H9 (cell line): ENCODE measurements around the gene ARAP2. TPM values are rescaled to one million over a fixed set of nuclear protein-coding genes. Genes with fewer than 3 reads are reported as not detected.

ENCODE experiments used
- DNase-seq: peaks from one replicate; pipeline ENCODE4 v3.0.0-alpha.2; 2017
- H2AFZ ChIP-seq: one replicate; pipeline ENCODE4 v1.6.1; 2013; ENCODE audit warnings: mild to moderate bottlenecking, low read length, control low read depth, moderate library complexity
- H2AK5ac ChIP-seq: 2 replicates; pipeline ENCODE4 v1.6.1; 2013; ENCODE audit warnings: low read length, control low read depth, mixed read lengths; ENCODE audit not compliant: insufficient read length
- H2BK120ac ChIP-seq: one replicate; pipeline ENCODE4 v1.6.1; 2013; ENCODE audit warnings: low read depth, mild to moderate bottlenecking, low read length, control low read depth, inconsistent platforms; ENCODE audit not compliant: poor library complexity, severe bottlenecking
- H2BK12ac ChIP-seq: 2 replicates; pipeline ENCODE4 v1.6.1; 2013; ENCODE audit warnings: low read length, control low read depth, mixed read lengths, low read depth; ENCODE audit not compliant: insufficient read length
- H2BK15ac ChIP-seq: 2 replicates; pipeline ENCODE4 v1.6.1; 2013; ENCODE audit warnings: low read depth, low read length, control low read depth
- H2BK20ac ChIP-seq: one replicate; pipeline ENCODE4 v1.6.1; 2013; ENCODE audit warnings: low read depth, mild to moderate bottlenecking, low read length, control low read depth, inconsistent platforms; ENCODE audit not compliant: poor library complexity, severe bottlenecking
- H2BK5ac ChIP-seq: 2 replicates; pipeline ENCODE4 v1.6.1; 2013; ENCODE audit warnings: low read length, control low read depth, mixed read lengths; ENCODE audit not compliant: insufficient read length
- H3K14ac ChIP-seq: 2 replicates; pipeline ENCODE4 v1.6.1; 2013; ENCODE audit warnings: low read length, control low read depth; ENCODE audit not compliant: insufficient read depth
- H3K18ac ChIP-seq: 2 replicates; pipeline ENCODE4 v1.6.1; 2013; ENCODE audit warnings: low read depth, mild to moderate bottlenecking, mixed read lengths, low read length, control low read depth; ENCODE audit not compliant: insufficient read length
- H3K23ac ChIP-seq: 2 replicates; pipeline ENCODE4 v1.6.1; 2013; ENCODE audit warnings: low read length, control low read depth, mixed read lengths, low read depth; ENCODE audit not compliant: insufficient read length
- H3K23me2 ChIP-seq: 2 replicates; pipeline ENCODE4 v1.6.1; 2013; ENCODE audit warnings: low read depth, mild to moderate bottlenecking, mixed read lengths, low read length, control low read depth; ENCODE audit not compliant: insufficient read length, poor library complexity, severe bottlenecking
- H3K27ac ChIP-seq: 2 replicates; pipeline ENCODE4 v1.5.1; 2013; ENCODE audit warnings: low read length, control low read depth, mixed read lengths, low read depth; ENCODE audit not compliant: insufficient read length
- H3K27me3 ChIP-seq: 2 replicates; pipeline ENCODE4 v1.6.1; 2013; ENCODE audit warnings: low read length, control low read depth, inconsistent platforms; ENCODE audit not compliant: insufficient read depth
- H3K4ac ChIP-seq: 2 replicates; pipeline ENCODE4 v1.6.1; 2013; ENCODE audit warnings: low read depth, mild to moderate bottlenecking, control low read depth, inconsistent platforms, low read length, moderate library complexity
- H3K4me1 ChIP-seq: 2 replicates; pipeline ENCODE4 v1.6.1; 2013; ENCODE audit warnings: low read length, control low read depth, inconsistent platforms; ENCODE audit not compliant: insufficient read depth
- H3K4me2 ChIP-seq: 2 replicates; pipeline ENCODE4 v1.6.1; 2013; ENCODE audit warnings: low read length, control low read depth, mixed read lengths; ENCODE audit not compliant: insufficient read length, insufficient read depth
- H3K56ac ChIP-seq: 2 replicates; pipeline ENCODE4 v1.6.1; 2013; ENCODE audit warnings: low read depth, mild to moderate bottlenecking, mixed read lengths, low read length, control low read depth; ENCODE audit not compliant: insufficient read length
- H3K79me1 ChIP-seq: 2 replicates; pipeline ENCODE4 v1.6.1; 2013; ENCODE audit warnings: low read depth, mild to moderate bottlenecking, moderate library complexity, low read length, control low read depth, inconsistent platforms; ENCODE audit not compliant: insufficient read depth, poor library complexity, severe bottlenecking
- H3K79me2 ChIP-seq: 2 replicates; pipeline ENCODE4 v1.6.1; 2013; ENCODE audit warnings: low read length, control low read depth, inconsistent platforms; ENCODE audit not compliant: insufficient read depth
- H3K9ac ChIP-seq: 2 replicates; pipeline ENCODE4 v1.6.1; 2013; ENCODE audit warnings: low read length, control low read depth, mixed read lengths; ENCODE audit not compliant: insufficient read length; ENCODE audit errors: extremely low read depth
- H3K9me3 ChIP-seq: one replicate; pipeline ENCODE4 v1.6.1; 2013; ENCODE audit warnings: low read depth, low read length, inconsistent platforms; ENCODE audit not compliant: control insufficient read depth
- H3T11ph ChIP-seq: one replicate; pipeline ENCODE4 v1.6.1; 2013; ENCODE audit warnings: mild to moderate bottlenecking, low read length, control low read depth, inconsistent platforms
- H4K20me1 ChIP-seq: one replicate; pipeline ENCODE4 v1.6.1; 2013; ENCODE audit not compliant: control insufficient read depth, insufficient read length, insufficient read depth
- H4K5ac ChIP-seq: 2 replicates; pipeline ENCODE4 v1.6.1; 2013; ENCODE audit warnings: low read depth, mild to moderate bottlenecking, mixed read lengths, low read length, control low read depth; ENCODE audit not compliant: insufficient read length
- H4K8ac ChIP-seq: replicated peaks from 2 replicates; pipeline ENCODE4 v1.6.1; 2013; ENCODE audit warnings: low read length, control low read depth, mixed read lengths, low read depth; ENCODE audit not compliant: insufficient read length
- H4K91ac ChIP-seq: 2 replicates; pipeline ENCODE4 v1.6.1; 2013; ENCODE audit warnings: low read depth, mild to moderate bottlenecking, moderate library complexity, mixed read lengths, low read length, control low read depth; ENCODE audit not compliant: insufficient read length
- H3K27ac Mint-ChIP-seq, 3 experiments: 2 replicates in 2 of 3; 3 replicates in 1 of 3; pipeline ENCODE4 v1.8.0; 2020 to 2021; ENCODE audit warnings: mixed read lengths in 3 of 3, mild to moderate bottlenecking in 1 of 3, moderate library complexity in 1 of 3
- H3K27me3 Mint-ChIP-seq: 2 replicates; pipeline ENCODE4 v1.8.0; 2021; ENCODE audit warnings: low read depth, mild to moderate bottlenecking, moderate library complexity, mixed read lengths
- H3K36me3 Mint-ChIP-seq, 3 experiments: 2 replicates in 2 of 3; 3 replicates in 1 of 3; pipeline ENCODE4 v1.8.0; 2020 to 2021; ENCODE audit warnings: low read depth in 3 of 3, mixed read lengths in 3 of 3; ENCODE audit not compliant: insufficient read depth in 1 of 3
- H3K4me1 Mint-ChIP-seq, 2 experiments: 2 replicates each; pipeline ENCODE4 v1.8.0; 2020; ENCODE audit warnings: mixed read lengths in 2 of 2
- H3K4me3 Mint-ChIP-seq, 2 experiments: 2 replicates in 1 of 2; 3 replicates in 1 of 2; pipeline ENCODE4 v1.8.0; 2020 to 2021; ENCODE audit warnings: mild to moderate bottlenecking in 2 of 2, mixed read lengths in 2 of 2, moderate library complexity in 1 of 2
- H3K9me3 Mint-ChIP-seq, 2 experiments: 2 replicates in 1 of 2; 3 replicates in 1 of 2; pipeline ENCODE4 v1.8.0; 2020; ENCODE audit warnings: mild to moderate bottlenecking in 2 of 2, mixed read lengths in 2 of 2, moderate library complexity in 1 of 2
- WGBS: extraction: QIAGEN DNeasy Blood & Tissue Kit; methylation state at CpG from one replicate; pipeline ENCODE4 v1.1.7; 2013; ENCODE audit warnings: missing lambda C conversion rate, low lambda C conversion rate, mixed read lengths; ENCODE audit not compliant: insufficient read length; ENCODE audit errors: extremely low coverage; 5-methylcytosine and 5-hydroxymethylcytosine counted together
- total RNA-seq: library from RNA; stranded (reverse); gene quantifications from 2 replicates; pipeline ENCODE4 v1.2.1, GENCODE V29; 2021
- TF ChIP-seq, protein P1 (sequence below): fragments of 200-600 bp; sonication (generic); conservative IDR thresholded peaks from 3 replicates; pipeline ENCODE4 v1.8.0; 2021; ENCODE audit warnings: antibody characterized with exemption, mild to moderate bottlenecking

The ARAP2 gene
- total RNA-seq, 1 experiment from 2014 or later, result 6.3 TPM

DNA sequence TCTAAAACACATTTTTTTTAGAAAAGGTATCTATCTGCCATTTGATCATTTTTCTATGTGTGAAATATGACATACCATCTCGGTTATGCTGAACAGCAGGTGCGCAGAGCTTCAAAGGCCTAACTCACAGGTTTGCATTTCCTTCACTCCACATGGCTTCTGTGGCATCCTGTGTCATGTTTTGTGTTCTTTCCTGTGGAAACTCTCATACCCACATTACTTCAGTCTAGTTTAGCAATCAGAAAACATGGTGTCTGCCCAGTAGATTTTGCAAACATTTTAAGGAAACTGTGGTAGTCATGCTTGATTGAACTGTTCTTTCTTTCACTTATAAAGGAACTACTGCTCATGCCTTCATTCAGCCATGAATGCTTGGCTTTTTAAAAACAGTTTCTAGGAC is 11.3 kb upstream of the ARAP2 start:
- Histone ChIP-seq H2BK15ac (no peak overlapping the region), H2AK5ac (no peak overlapping the region), H2BK120ac (no peak overlapping the region), H3K27ac (no peak overlapping the region), H2BK12ac (no peak overlapping the region), H3K79me1 (no peaks in the 10 kb centered on the region), H3K79me2 (no peaks in the 10 kb centered on the region), H2BK20ac (no peak overlapping the region), H2AFZ (no peak overlapping the region), H4K91ac (no peak overlapping the region), H3K9ac (no peak overlapping the region), H3K4ac (no peak overlapping the region), H3K9me3 (no peaks in the 10 kb centered on the region), H3K23ac (no peak overlapping the region), H3K4me1 (no peaks in the 10 kb centered on the region), H3K23me2 (no peaks in the 10 kb centered on the region), H4K8ac (no peak overlapping the region), H3T11ph (no peak overlapping the region), H3K27me3 (no peaks in the 10 kb centered on the region), H3K18ac (no peak overlapping the region), H3K14ac (no peak overlapping the region), H2BK5ac (no peak overlapping the region), H4K5ac (no peak overlapping the region), H3K56ac (no peak overlapping the region), H4K20me1 (no peaks in the 10 kb centered on the region), H3K4me2 (no peak overlapping the region)
- no peaks in the 10 kb centered on the region for H3K27me3 Mint-ChIP-seq
- no peaks in the 10 kb centered on the region for H3K9me3 Mint-ChIP-seq
- TF ChIP-seq, protein P1, sequence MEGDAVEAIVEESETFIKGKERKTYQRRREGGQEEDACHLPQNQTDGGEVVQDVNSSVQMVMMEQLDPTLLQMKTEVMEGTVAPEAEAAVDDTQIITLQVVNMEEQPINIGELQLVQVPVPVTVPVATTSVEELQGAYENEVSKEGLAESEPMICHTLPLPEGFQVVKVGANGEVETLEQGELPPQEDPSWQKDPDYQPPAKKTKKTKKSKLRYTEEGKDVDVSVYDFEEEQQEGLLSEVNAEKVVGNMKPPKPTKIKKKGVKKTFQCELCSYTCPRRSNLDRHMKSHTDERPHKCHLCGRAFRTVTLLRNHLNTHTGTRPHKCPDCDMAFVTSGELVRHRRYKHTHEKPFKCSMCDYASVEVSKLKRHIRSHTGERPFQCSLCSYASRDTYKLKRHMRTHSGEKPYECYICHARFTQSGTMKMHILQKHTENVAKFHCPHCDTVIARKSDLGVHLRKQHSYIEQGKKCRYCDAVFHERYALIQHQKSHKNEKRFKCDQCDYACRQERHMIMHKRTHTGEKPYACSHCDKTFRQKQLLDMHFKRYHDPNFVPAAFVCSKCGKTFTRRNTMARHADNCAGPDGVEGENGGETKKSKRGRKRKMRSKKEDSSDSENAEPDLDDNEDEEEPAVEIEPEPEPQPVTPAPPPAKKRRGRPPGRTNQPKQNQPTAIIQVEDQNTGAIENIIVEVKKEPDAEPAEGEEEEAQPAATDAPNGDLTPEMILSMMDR, result no peak
- H3K27ac Mint-ChIP-seq, result no peak overlapping the region
- no peaks in the 10 kb centered on the region for H3K36me3 Mint-ChIP-seq
- WGBS, result no CpG with 5 or more reads among the region's 2 CpGs
- H3K4me1 Mint-ChIP-seq, result peaks cover 5 to 6% of the 10 kb centered on the region in 2 experiments
- no peak overlapping the region for H3K4me3 Mint-ChIP-seq
- DNase-seq, result no peak
